OCI-LY3 (cell line): ENCODE data around the gene LSM14B.

Source experiments
- H2AFZ ChIP-seq: fragments of 200-600, 300-600 bp; shearing (Covaris generic); 2 replicates; pipeline ENCODE4 v1.6.0; 2014; ENCODE audit warnings: antibody characterized with exemption, low read depth, low read length
- H3K27ac ChIP-seq: fragments of 200-600, 300-600 bp; sonication (generic); 2 replicates; pipeline ENCODE4 v1.5.1; 2014; ENCODE audit warnings: mild to moderate bottlenecking, low read length, moderate library complexity, mixed read lengths
- H3K27me3 ChIP-seq: fragments of 200-600, 300-600 bp; sonication (generic); 2 replicates; pipeline ENCODE4 v1.6.1; 2014; ENCODE audit warnings: low read depth, low read length, mixed read lengths
- H3K36me3 ChIP-seq: fragments of 200-600, 300-600 bp; sonication (generic); replicated peaks from 2 replicates; pipeline ENCODE3; 2014; ENCODE audit warnings: low read depth, low read length, mixed read lengths
- H3K4me1 ChIP-seq: fragments of 300-600, 200-600 bp; sonication (generic); 2 replicates; pipeline ENCODE4 v1.6.1; 2014; ENCODE audit warnings: low read length, mixed read lengths
- H3K4me2 ChIP-seq: fragments of 200-600, 300-600 bp; sonication (generic); 2 replicates; pipeline ENCODE4 v1.6.1; 2014; ENCODE audit warnings: low read length, mixed read lengths
- H3K4me3 ChIP-seq: fragments of 300-600, 200-600 bp; sonication (generic); 2 replicates; pipeline ENCODE4 v1.5.1; 2014; ENCODE audit warnings: antibody characterized with exemption, mild to moderate bottlenecking, low read length, moderate library complexity
- H3K79me2 ChIP-seq: fragments of 300-600, 200-600 bp; shearing (Covaris generic); 2 replicates; pipeline ENCODE4 v1.6.1; 2014; ENCODE audit warnings: mild to moderate bottlenecking, low read length, mixed read lengths
- H3K9ac ChIP-seq: fragments of 300-600, 200-600 bp; shearing (Covaris generic); 2 replicates; pipeline ENCODE4 v1.6.0; 2014; ENCODE audit warnings: mild to moderate bottlenecking, low read length, moderate library complexity
- H3K9me3 ChIP-seq: fragments of 200-600, 300-600 bp; shearing (Covaris generic); 2 replicates; pipeline ENCODE4 v1.6.1; 2014; ENCODE audit warnings: low read length, mixed read lengths; ENCODE audit not compliant: insufficient read depth
- H4K20me1 ChIP-seq: fragments of 200-600, 300-600 bp; sonication (generic); 2 replicates; pipeline ENCODE4 v1.6.1; 2016; ENCODE audit warnings: low read length, mixed read lengths; ENCODE audit not compliant: insufficient read depth
- CTCF ChIP-seq: fragments of 200-600, 300-600 bp; sonication (generic); IDR thresholded peaks from 2 replicates; pipeline ENCODE4 v1.5.1; 2014; ENCODE audit warnings: antibody characterized with exemption, low read length, low read depth
- EZH2phosphoT487 ChIP-seq: fragments of 200-600 bp; shearing (Covaris generic); IDR thresholded peaks from 2 replicates; pipeline ENCODE4 v1.6.1; 2018; ENCODE audit warnings: antibody characterized with exemption, mixed run types, low read depth

Gene LSM14B

GRCh38 chr20:62101078-62101477, 21.2 kb upstream of the LSM14B start:
- Histone ChIP-seq H3K79me2 (no peaks in the 10 kb centered on the region), H2AFZ (no peak overlapping the region), H3K4me2 (no peak overlapping the region), H3K4me3 (no peak overlapping the region), H4K20me1 (no peaks in the 10 kb centered on the region), H3K4me1 (no peaks in the 10 kb centered on the region), H3K27ac (no peak overlapping the region), H3K9me3 (peaks cover 6% of the 10 kb centered on the region), H3K9ac (no peak overlapping the region), H3K36me3 (no peaks in the 10 kb centered on the region), H3K27me3 (no peaks in the 10 kb centered on the region)
- no peak for TF ChIP-seq EZH2phosphoT487
- no peak for TF ChIP-seq CTCF

GRCh38 chr20:62103508-62104233, 18.6 kb upstream of the LSM14B start:
- Histone ChIP-seq H3K79me2 (no peaks in the 10 kb centered on the region), H3K27ac (no peak overlapping the region), H3K9ac (no peak overlapping the region), H4K20me1 (no peaks in the 10 kb centered on the region), H3K36me3 (no peaks in the 10 kb centered on the region), H3K9me3 (peaks cover 6% of the 10 kb centered on the region), H2AFZ (no peak overlapping the region), H3K4me1 (no peaks in the 10 kb centered on the region), H3K4me3 (no peak overlapping the region), H3K4me2 (no peak overlapping the region), H3K27me3 (no peaks in the 10 kb centered on the region)
- TF ChIP-seq EZH2phosphoT487 (no peak), CTCF (no peak)

- TF ChIP-seq EZH2phosphoT487 = no peak
- no peak for TF ChIP-seq CTCF
- no peak overlapping the region for H2AFZ ChIP-seq
Measured at GRCh38 chr20:62104234-62104789, 18.0 kb upstream of the LSM14B start.

GRCh38 chr20:62104791-62105345, 17.4 kb upstream of the LSM14B start:
- H3K79me2 ChIP-seq = no peaks in the 10 kb centered on the region
- H3K4me3 ChIP-seq = no peak overlapping the region
- H4K20me1 ChIP-seq = no peaks in the 10 kb centered on the region
- H2AFZ ChIP-seq = no peak overlapping the region
- H3K36me3 ChIP-seq = no peaks in the 10 kb centered on the region
- TF ChIP-seq EZH2phosphoT487 (no peak), CTCF (no peak)
- H3K9me3 ChIP-seq = peaks cover 14% of the 10 kb centered on the region
- no peak overlapping the region for H3K4me2 ChIP-seq
- H3K27ac ChIP-seq = no peak overlapping the region
- no peaks in the 10 kb centered on the region for H3K4me1 ChIP-seq
- H3K27me3 ChIP-seq = no peaks in the 10 kb centered on the region
- no peak overlapping the region for H3K9ac ChIP-seq

More at GRCh38 chr20:62104234-62104789, 18.0 kb upstream of the LSM14B start:
- H3K27ac ChIP-seq = no peak overlapping the region
- no peaks in the 10 kb centered on the region for H3K36me3 ChIP-seq
- H3K9me3 ChIP-seq = peaks cover 11% of the 10 kb centered on the region
- H3K79me2 ChIP-seq = no peaks in the 10 kb centered on the region
- H3K27me3 ChIP-seq = no peaks in the 10 kb centered on the region
- no peak overlapping the region for H3K9ac ChIP-seq
- H3K4me2 ChIP-seq = no peak overlapping the region
- no peaks in the 10 kb centered on the region for H3K4me1 ChIP-seq
- no peaks in the 10 kb centered on the region for H4K20me1 ChIP-seq
- no peak overlapping the region for H3K4me3 ChIP-seq
